Lower lobe of right lung (tissue), 2 donors: ENCODE measurements around the gene CCM2. TPM values are rescaled to one million over a fixed set of nuclear protein-coding genes. Genes with fewer than 3 reads are reported as not detected.
"Not testable (repeated sequence)": the region's sequence is repeated elsewhere in the genome, so short reads cannot be mapped to it uniquely, and the experiment has no call there.

Source experiments
- ATAC-seq, 2 donors: fragments of 200-7000 bp; cut with Tn5 transposase; one replicate each; pipeline ENCODE4 v1.9.1; 2020 to 2022; ENCODE audit warnings: mild to moderate bottlenecking in 2 of 2, moderate library complexity in 2 of 2
- DNase-seq: peaks from one replicate; pipeline ENCODE4 v3.0.0-alpha.2; 2020
- H3K27ac ChIP-seq: fragments of 200-600 bp; one replicate; pipeline ENCODE4 v1.8.0; 2022
- H3K27me3 ChIP-seq: fragments of 200-600 bp; one replicate; pipeline ENCODE4 v1.8.0; 2022; ENCODE audit warnings: low read depth
- H3K36me3 ChIP-seq: fragments of 200-600 bp; one replicate; pipeline ENCODE4 v1.8.0; 2022; ENCODE audit warnings: mild to moderate bottlenecking
- H3K4me1 ChIP-seq: fragments of 200-600 bp; one replicate; pipeline ENCODE4 v1.8.0; 2022
- H3K4me3 ChIP-seq: fragments of 200-600 bp; one replicate; pipeline ENCODE4 v1.8.0; 2022; ENCODE audit warnings: mild to moderate bottlenecking
- H3K9me3 ChIP-seq: fragments of 200-600 bp; one replicate; pipeline ENCODE4 v1.8.0; 2022
- CTCF ChIP-seq: fragments of 200-600 bp; IDR thresholded peaks from one replicate; pipeline ENCODE4 v1.8.0; 2022; ENCODE audit warnings: antibody characterized with exemption, mild to moderate bottlenecking
- intact Hi-C: fragments of 100-400 bp; cut with DNase I; formaldehyde crosslinking; loops from one replicate; pipeline ENCODE4 v1.11.0; 2022
- total RNA-seq: library from RNA; stranded (reverse); fragmentation: NEBNext Ultra II Directional; extraction: Animal tissue kit (Norgen Biotek cat#: 25700); gene quantifications from one replicate; pipeline ENCODE4 v1.2.1, GENCODE V29; 2021
- donor health status: DM: no; HTN: yes; CAD: no; lungs with severe emphysema.

CCM2 gene
- total RNA-seq, 1 donor from 2014 or later: 45.7 TPM

GRCh38 chr7:45033931-45034290 lies 33.9 kb downstream of the CCM2 start:
- TF ChIP-seq CTCF: no peak
- intact Hi-C loops: no loop called here
- no peak overlapping the region for H3K27ac ChIP-seq
- H3K36me3 ChIP-seq: peaks cover 12% of the 10 kb centered on the region
- DNase-seq: no peak
- no peak for ATAC-seq
- H3K4me3 ChIP-seq: no peak overlapping the region
- H3K9me3 ChIP-seq: no peaks in the 10 kb centered on the region
- peaks cover 14% of the 10 kb centered on the region for H3K4me1 ChIP-seq
- H3K27me3 ChIP-seq: no peaks in the 10 kb centered on the region

GRCh38 chr7:45034710-45035109 lies 34.7 kb downstream of the CCM2 start:
- intact Hi-C loops, H3K9me3 ChIP-seq, ATAC-seq, DNase-seq, H3K4me3 ChIP-seq, H3K27ac ChIP-seq, H3K27me3 ChIP-seq: not testable (repeated sequence)
- peaks cover 20% of the 10 kb centered on the region for H3K36me3 ChIP-seq
- H3K4me1 ChIP-seq: peaks cover 14% of the 10 kb centered on the region

- TF ChIP-seq CTCF: no peak
- Histone ChIP-seq H3K27ac (no peak overlapping the region), H3K36me3 (peaks cover 27% of the 10 kb centered on the region), H3K4me3 (no peak overlapping the region), H3K4me1 (peaks cover 14% of the 10 kb centered on the region), H3K27me3 (no peaks in the 10 kb centered on the region), H3K9me3 (no peaks in the 10 kb centered on the region)
- ATAC-seq (no peak), DNase-seq (no peak)
- intact Hi-C loops: no loop called here
These were observed 35.4 kb downstream of the CCM2 start for GRCh38 chr7:45035371-45035770.

GRCh38 chr7:45035893-45036292 lies 35.9 kb downstream of the CCM2 start:
- DNase-seq (no peak), ATAC-seq (no peak)
- Histone ChIP-seq H3K4me1 (peaks cover 14% of the 10 kb centered on the region), H3K27ac (no peak overlapping the region), H3K36me3 (peaks cover 30% of the 10 kb centered on the region), H3K9me3 (no peaks in the 10 kb centered on the region), H3K4me3 (no peak overlapping the region), H3K27me3 (no peaks in the 10 kb centered on the region)
- TF ChIP-seq CTCF: no peak
- intact Hi-C loops: no loop called here

GRCh38 chr7:45036317-45036716 lies 36.3 kb downstream of the CCM2 start:
- no peak for DNase-seq
- intact Hi-C loops: no loop called here

GRCh38 chr7:45036796-45037195 lies 36.8 kb downstream of the CCM2 start:
- DNase-seq: no peak
- Histone ChIP-seq H3K27me3 (no peaks in the 10 kb centered on the region), H3K36me3 (peaks cover 39% of the 10 kb centered on the region), H3K4me1 (peaks cover 14% of the 10 kb centered on the region), H3K4me3 (no peak overlapping the region), H3K9me3 (no peaks in the 10 kb centered on the region), H3K27ac (no peak overlapping the region)
- no peak for TF ChIP-seq CTCF
- intact Hi-C loops: no loop called here
- ATAC-seq: no peak

More at GRCh38 chr7:45036317-45036716, 36.3 kb downstream of the CCM2 start:
- Histone ChIP-seq H3K9me3 (no peaks in the 10 kb centered on the region), H3K27me3 (no peaks in the 10 kb centered on the region), H3K4me3 (no peak overlapping the region), H3K4me1 (peaks cover 14% of the 10 kb centered on the region), H3K36me3 (peaks cover 35% of the 10 kb centered on the region), H3K27ac (no peak overlapping the region)
- TF ChIP-seq CTCF: no peak
- no peak for ATAC-seq
